DLD1 (cell line): ENCODE data around the gene RSAD2.

ENCODE experiments used
- in situ Hi-C: cut with HindIII; loops from 2 replicates; pipeline ENCODE4 v1.10.0; 2017; ENCODE audit warnings: low sequenced_read_pairs

RSAD2 gene

DNA sequence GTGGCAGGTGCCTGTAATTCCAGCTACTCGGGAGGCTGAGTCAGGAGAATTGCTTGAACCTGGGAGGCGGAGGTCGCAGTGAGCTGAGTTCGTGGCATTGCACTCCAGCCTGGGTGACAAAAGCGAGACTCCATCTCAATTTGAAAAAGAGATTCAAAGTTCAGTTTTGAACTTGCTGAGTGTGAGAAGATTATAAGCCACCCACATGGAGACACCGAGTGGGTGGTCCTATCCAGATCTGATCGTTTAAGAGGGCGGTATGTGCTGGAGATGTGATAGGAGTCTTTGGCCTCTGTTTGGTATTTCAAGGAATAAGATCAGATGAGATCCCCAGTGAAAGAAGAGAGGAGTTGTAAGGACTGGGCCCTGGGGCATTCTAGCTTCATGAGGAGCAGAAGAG, 65.3 kb downstream of the RSAD2 start:
- in situ Hi-C loops: no loop called here

- in situ Hi-C loops: no loop called here
Observed at GRCh38 chr2:6943523-6943922, 65.9 kb downstream of the RSAD2 start.

GRCh38 chr2:6943971-6944370, 66.4 kb downstream of the RSAD2 start:
- in situ Hi-C loops: no loop called here

DNA sequence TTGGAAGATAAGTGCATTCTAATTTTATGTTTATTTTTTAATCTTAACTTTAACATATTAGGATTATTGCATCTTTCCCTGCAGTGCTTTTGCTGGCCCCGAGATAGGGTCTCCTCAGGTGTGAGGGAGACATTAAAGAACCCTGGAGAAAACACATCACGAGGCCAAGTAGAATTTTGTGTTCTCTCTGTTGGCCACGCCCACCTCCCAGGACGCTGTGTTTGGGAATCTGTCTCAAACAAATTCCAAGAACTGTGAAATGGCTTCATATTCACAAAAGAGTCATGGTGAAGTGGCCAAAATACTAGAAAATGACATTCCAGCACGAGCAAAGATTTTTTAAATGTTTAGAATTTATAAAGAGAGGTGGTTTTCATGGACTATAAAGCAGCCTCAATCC, 67.0 kb downstream of the RSAD2 start:
- in situ Hi-C loops: no loop called here

DNA sequence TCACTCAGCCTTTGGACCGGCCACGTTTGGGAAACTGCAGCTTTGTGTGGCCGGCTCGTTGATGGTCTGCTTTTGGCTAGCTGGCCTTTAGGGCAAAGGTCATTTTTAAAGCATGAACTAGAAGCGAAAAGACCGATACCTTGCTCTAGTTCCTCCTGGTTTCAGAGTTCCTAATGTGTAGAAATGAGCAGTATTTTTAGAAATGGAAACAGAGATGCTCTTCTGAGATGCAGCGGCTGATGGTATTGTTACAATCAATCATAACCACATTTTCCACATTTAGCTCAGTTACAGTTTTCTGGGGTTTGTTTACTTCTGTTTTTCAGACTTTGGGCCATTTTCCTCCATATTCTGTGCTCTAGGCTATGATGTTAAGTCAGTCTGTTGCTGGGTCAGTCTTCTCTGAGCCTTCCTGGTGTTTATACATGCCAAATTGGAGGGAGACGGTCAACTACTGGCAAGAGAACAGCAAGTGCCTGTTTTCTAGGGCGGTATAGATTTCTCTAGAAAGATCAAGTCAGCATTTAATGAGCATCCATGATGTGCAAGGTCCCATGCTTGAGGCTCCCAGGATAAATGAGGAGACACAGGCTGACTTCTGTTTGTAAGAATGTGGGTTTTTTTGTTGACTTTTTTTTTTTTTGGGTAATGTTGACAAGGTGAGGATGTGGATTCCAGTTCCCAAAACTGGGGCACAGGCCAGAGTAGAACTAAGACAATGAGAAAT, 67.7 kb downstream of the RSAD2 start:
- in situ Hi-C loops: no loop called here

DNA sequence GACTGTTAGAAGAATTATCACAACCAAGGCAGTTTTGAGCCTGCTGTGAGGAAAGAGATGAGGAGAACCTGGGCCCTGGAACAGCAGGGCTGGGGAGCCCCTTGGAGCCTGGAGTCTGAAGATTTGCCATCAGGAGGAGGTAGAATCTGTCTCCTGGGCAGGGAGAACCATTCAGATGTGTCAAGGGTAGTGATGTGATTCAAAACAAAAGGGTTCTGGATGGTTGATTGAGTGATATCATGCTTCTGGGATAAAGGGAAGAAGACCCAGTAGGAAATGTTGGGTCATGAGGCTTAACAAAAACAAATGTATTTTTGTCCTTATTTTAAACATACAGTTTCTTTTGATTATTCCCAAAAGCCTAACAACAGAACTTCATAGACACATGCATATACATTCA, 68.2 kb downstream of the RSAD2 start:
- in situ Hi-C loops: no loop called here

DNA sequence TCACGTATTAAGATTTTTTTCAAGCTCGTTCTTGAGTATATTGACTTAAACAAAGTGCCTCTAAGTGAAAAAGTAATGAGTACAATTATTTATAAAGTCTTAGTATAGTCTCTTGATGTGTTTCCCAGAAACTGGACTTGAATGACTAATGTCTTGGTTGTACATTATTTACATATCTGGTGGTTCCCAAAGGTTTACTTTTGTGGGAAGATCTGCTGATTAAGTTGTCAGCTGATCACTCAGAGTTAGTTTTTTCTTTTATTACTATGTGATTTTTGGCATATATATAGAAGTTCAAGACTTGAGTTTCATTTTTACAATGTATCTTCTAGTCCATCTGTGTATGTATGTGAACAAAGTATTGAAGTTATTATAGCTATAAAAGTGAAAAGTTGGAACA, 69.1 kb downstream of the RSAD2 start:
- in situ Hi-C loops: no loop called here
